Measurements from ENCODE around the gene A4GALT.

The A4GALT gene

DNA sequence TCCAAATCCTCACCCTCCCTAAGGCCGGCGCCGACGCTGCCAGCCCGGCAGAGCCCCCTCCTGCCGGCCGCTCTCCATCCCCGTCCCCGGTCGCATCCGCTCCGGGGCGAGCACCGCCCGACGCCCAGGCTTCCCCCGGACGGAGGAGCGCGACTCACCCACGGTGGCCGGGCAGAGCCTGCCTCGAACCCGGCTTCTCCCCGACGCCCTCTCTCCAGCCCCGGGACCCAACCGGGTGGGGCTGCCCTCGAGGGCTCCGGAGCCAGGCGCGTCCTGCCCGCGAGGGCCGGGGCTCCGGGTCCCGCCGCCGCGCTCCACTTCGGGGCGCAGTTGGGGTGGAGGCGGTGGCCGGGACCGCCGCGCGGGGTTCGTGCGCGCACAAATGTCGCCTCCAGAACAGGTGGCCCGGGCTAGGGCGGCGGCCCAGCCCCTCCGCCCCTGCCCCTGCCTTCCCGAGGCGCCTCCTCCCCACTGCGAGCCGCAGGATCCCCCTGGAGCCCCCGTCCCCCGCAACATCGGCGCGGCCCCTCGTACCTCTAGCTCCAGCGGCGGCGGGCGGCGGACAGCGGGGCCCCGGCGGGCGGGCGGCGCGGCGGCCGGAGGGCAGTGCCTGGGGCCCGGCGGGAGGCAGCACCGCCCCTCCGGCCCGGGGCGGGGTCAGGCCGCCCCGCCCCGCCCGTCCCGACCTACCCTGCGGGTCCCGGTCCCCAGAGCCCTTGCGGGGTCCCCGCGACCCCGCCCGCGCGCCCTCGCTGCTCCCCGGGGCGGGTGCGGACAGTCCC lies at the start of gene A4GALT:
Gene A4GALT, minus strand, starts transcription at position 608 of the 782 bp plus-strand sequence. CDS start 26,919 bp downstream, outside the sequence.
- TF ChIP-seq CTCF (IDR thresholded peaks at IDR 0.05) = no peak

GRCh38 chr22:42770448-42770726 lies 49.7 kb upstream of the A4GALT start:
- no peak for TF ChIP-seq CTCF (IDR thresholded peaks at IDR 0.05)

- no peak for TF ChIP-seq CTCF (IDR thresholded peaks at IDR 0.05)
Observed at GRCh38 chr22:42769574-42770447, 49.1 kb upstream of the A4GALT start.

DNA sequence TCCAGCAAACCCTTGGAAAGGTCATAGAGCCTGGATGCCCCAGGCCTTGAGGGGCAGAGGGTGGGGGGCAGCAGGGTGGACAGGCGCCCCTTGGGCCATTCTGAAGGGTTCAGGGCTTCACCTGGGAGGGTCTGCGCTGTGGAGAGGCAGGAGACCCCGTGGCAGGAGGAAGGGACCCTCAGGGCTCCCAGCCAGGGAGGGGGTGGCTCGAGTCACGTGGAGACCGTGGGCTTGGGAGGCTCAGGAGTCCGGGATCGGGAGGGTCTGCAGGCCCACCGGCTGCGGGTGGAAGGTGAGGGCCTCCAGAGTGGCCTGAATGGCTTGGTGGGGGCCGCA lies 48.5 kb upstream of the A4GALT start:
- no peak for TF ChIP-seq CTCF (IDR thresholded peaks at IDR 0.05)

- no peak for TF ChIP-seq CTCF (IDR thresholded peaks at IDR 0.05)
Observed at GRCh38 chr22:42768385-42769035, 47.8 kb upstream of the A4GALT start.

- TF ChIP-seq CTCF (IDR thresholded peaks at IDR 0.05) = no peak
Observed at GRCh38 chr22:42766860-42767259, 46.2 kb upstream of the A4GALT start.

DNA sequence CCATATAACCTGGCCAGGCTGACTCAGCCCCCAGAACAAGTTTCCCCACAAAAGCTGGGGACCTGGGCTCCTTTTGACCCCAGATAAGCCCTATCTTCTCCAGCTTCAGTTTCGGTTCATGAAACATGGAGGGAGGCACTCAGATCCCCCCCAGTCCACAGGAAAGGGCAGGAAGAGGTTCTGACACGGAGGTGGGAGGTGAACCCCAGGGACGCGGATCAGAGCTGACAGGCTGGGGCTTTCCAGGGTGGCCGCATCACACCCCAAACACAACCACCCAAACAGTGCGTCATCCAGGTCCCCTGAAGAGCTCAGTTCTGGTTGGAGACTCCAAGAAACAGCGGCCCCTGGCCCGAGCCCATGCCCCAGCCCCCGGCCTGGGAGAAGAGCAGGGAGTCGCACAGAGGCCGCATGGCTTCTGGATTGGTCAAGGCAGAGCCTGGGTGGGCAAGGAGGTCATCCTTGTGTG lies 44.3 kb upstream of the A4GALT start:
- TF ChIP-seq CTCF (IDR thresholded peaks at IDR 0.05) = no peak

All from LNCAP (cell line).